H9 (cell line): ENCODE measurements around the gene SENP8. TPM values are rescaled to one million over a fixed set of nuclear protein-coding genes. Genes with fewer than 3 reads are reported as not detected.

ENCODE experiments used
- DNase-seq: peaks from one replicate; pipeline ENCODE4 v3.0.0-alpha.2; 2017
- H2AFZ ChIP-seq: one replicate; pipeline ENCODE4 v1.6.1; 2013; ENCODE audit warnings: mild to moderate bottlenecking, low read length, control low read depth, moderate library complexity
- H2AK5ac ChIP-seq: 2 replicates; pipeline ENCODE4 v1.6.1; 2013; ENCODE audit warnings: low read length, control low read depth, mixed read lengths; ENCODE audit not compliant: insufficient read length
- H2BK120ac ChIP-seq: one replicate; pipeline ENCODE4 v1.6.1; 2013; ENCODE audit warnings: low read depth, mild to moderate bottlenecking, low read length, control low read depth, inconsistent platforms; ENCODE audit not compliant: poor library complexity, severe bottlenecking
- H2BK12ac ChIP-seq: 2 replicates; pipeline ENCODE4 v1.6.1; 2013; ENCODE audit warnings: low read length, control low read depth, mixed read lengths, low read depth; ENCODE audit not compliant: insufficient read length
- H2BK15ac ChIP-seq: 2 replicates; pipeline ENCODE4 v1.6.1; 2013; ENCODE audit warnings: low read depth, low read length, control low read depth
- H2BK20ac ChIP-seq: one replicate; pipeline ENCODE4 v1.6.1; 2013; ENCODE audit warnings: low read depth, mild to moderate bottlenecking, low read length, control low read depth, inconsistent platforms; ENCODE audit not compliant: poor library complexity, severe bottlenecking
- H2BK5ac ChIP-seq: 2 replicates; pipeline ENCODE4 v1.6.1; 2013; ENCODE audit warnings: low read length, control low read depth, mixed read lengths; ENCODE audit not compliant: insufficient read length
- H3K14ac ChIP-seq: 2 replicates; pipeline ENCODE4 v1.6.1; 2013; ENCODE audit warnings: low read length, control low read depth; ENCODE audit not compliant: insufficient read depth
- H3K18ac ChIP-seq: 2 replicates; pipeline ENCODE4 v1.6.1; 2013; ENCODE audit warnings: low read depth, mild to moderate bottlenecking, mixed read lengths, low read length, control low read depth; ENCODE audit not compliant: insufficient read length
- H3K23ac ChIP-seq: 2 replicates; pipeline ENCODE4 v1.6.1; 2013; ENCODE audit warnings: low read length, control low read depth, mixed read lengths, low read depth; ENCODE audit not compliant: insufficient read length
- H3K23me2 ChIP-seq: 2 replicates; pipeline ENCODE4 v1.6.1; 2013; ENCODE audit warnings: low read depth, mild to moderate bottlenecking, mixed read lengths, low read length, control low read depth; ENCODE audit not compliant: insufficient read length, poor library complexity, severe bottlenecking
- H3K27ac ChIP-seq: 2 replicates; pipeline ENCODE4 v1.5.1; 2013; ENCODE audit warnings: low read length, control low read depth, mixed read lengths, low read depth; ENCODE audit not compliant: insufficient read length
- H3K27me3 ChIP-seq: 2 replicates; pipeline ENCODE4 v1.6.1; 2013; ENCODE audit warnings: low read length, control low read depth, inconsistent platforms; ENCODE audit not compliant: insufficient read depth
- H3K4ac ChIP-seq: 2 replicates; pipeline ENCODE4 v1.6.1; 2013; ENCODE audit warnings: low read depth, mild to moderate bottlenecking, control low read depth, inconsistent platforms, low read length, moderate library complexity
- H3K4me1 ChIP-seq: 2 replicates; pipeline ENCODE4 v1.6.1; 2013; ENCODE audit warnings: low read length, control low read depth, inconsistent platforms; ENCODE audit not compliant: insufficient read depth
- H3K4me2 ChIP-seq: 2 replicates; pipeline ENCODE4 v1.6.1; 2013; ENCODE audit warnings: low read length, control low read depth, mixed read lengths; ENCODE audit not compliant: insufficient read length, insufficient read depth
- H3K56ac ChIP-seq: 2 replicates; pipeline ENCODE4 v1.6.1; 2013; ENCODE audit warnings: low read depth, mild to moderate bottlenecking, mixed read lengths, low read length, control low read depth; ENCODE audit not compliant: insufficient read length
- H3K79me1 ChIP-seq: 2 replicates; pipeline ENCODE4 v1.6.1; 2013; ENCODE audit warnings: low read depth, mild to moderate bottlenecking, moderate library complexity, low read length, control low read depth, inconsistent platforms; ENCODE audit not compliant: insufficient read depth, poor library complexity, severe bottlenecking
- H3K79me2 ChIP-seq: 2 replicates; pipeline ENCODE4 v1.6.1; 2013; ENCODE audit warnings: low read length, control low read depth, inconsistent platforms; ENCODE audit not compliant: insufficient read depth
- H3K9ac ChIP-seq: 2 replicates; pipeline ENCODE4 v1.6.1; 2013; ENCODE audit warnings: low read length, control low read depth, mixed read lengths; ENCODE audit not compliant: insufficient read length; ENCODE audit errors: extremely low read depth
- H3K9me3 ChIP-seq: one replicate; pipeline ENCODE4 v1.6.1; 2013; ENCODE audit warnings: low read depth, low read length, inconsistent platforms; ENCODE audit not compliant: control insufficient read depth
- H3T11ph ChIP-seq: one replicate; pipeline ENCODE4 v1.6.1; 2013; ENCODE audit warnings: mild to moderate bottlenecking, low read length, control low read depth, inconsistent platforms
- H4K20me1 ChIP-seq: one replicate; pipeline ENCODE4 v1.6.1; 2013; ENCODE audit not compliant: control insufficient read depth, insufficient read length, insufficient read depth
- H4K5ac ChIP-seq: 2 replicates; pipeline ENCODE4 v1.6.1; 2013; ENCODE audit warnings: low read depth, mild to moderate bottlenecking, mixed read lengths, low read length, control low read depth; ENCODE audit not compliant: insufficient read length
- H4K8ac ChIP-seq: replicated peaks from 2 replicates; pipeline ENCODE4 v1.6.1; 2013; ENCODE audit warnings: low read length, control low read depth, mixed read lengths, low read depth; ENCODE audit not compliant: insufficient read length
- H4K91ac ChIP-seq: 2 replicates; pipeline ENCODE4 v1.6.1; 2013; ENCODE audit warnings: low read depth, mild to moderate bottlenecking, moderate library complexity, mixed read lengths, low read length, control low read depth; ENCODE audit not compliant: insufficient read length
- H3K27ac Mint-ChIP-seq, 3 experiments: 2 replicates in 2 of 3; 3 replicates in 1 of 3; pipeline ENCODE4 v1.8.0; 2020 to 2021; ENCODE audit warnings: mixed read lengths in 3 of 3, mild to moderate bottlenecking in 1 of 3, moderate library complexity in 1 of 3
- H3K27me3 Mint-ChIP-seq: 2 replicates; pipeline ENCODE4 v1.8.0; 2021; ENCODE audit warnings: low read depth, mild to moderate bottlenecking, moderate library complexity, mixed read lengths
- H3K36me3 Mint-ChIP-seq, 3 experiments: 2 replicates in 2 of 3; 3 replicates in 1 of 3; pipeline ENCODE4 v1.8.0; 2020 to 2021; ENCODE audit warnings: low read depth in 3 of 3, mixed read lengths in 3 of 3; ENCODE audit not compliant: insufficient read depth in 1 of 3
- H3K4me1 Mint-ChIP-seq, 2 experiments: 2 replicates each; pipeline ENCODE4 v1.8.0; 2020; ENCODE audit warnings: mixed read lengths in 2 of 2
- H3K4me3 Mint-ChIP-seq, 2 experiments: 2 replicates in 1 of 2; 3 replicates in 1 of 2; pipeline ENCODE4 v1.8.0; 2020 to 2021; ENCODE audit warnings: mild to moderate bottlenecking in 2 of 2, mixed read lengths in 2 of 2, moderate library complexity in 1 of 2
- H3K9me3 Mint-ChIP-seq, 2 experiments: 2 replicates in 1 of 2; 3 replicates in 1 of 2; pipeline ENCODE4 v1.8.0; 2020; ENCODE audit warnings: mild to moderate bottlenecking in 2 of 2, mixed read lengths in 2 of 2, moderate library complexity in 1 of 2
- CTCF ChIP-seq: fragments of 200-600 bp; sonication (generic); conservative IDR thresholded peaks from 3 replicates; pipeline ENCODE4 v1.8.0; 2021; ENCODE audit warnings: antibody characterized with exemption, mild to moderate bottlenecking
- WGBS: extraction: QIAGEN DNeasy Blood & Tissue Kit; methylation state at CpG from one replicate; pipeline ENCODE4 v1.1.7; 2013; ENCODE audit warnings: missing lambda C conversion rate, low lambda C conversion rate, mixed read lengths; ENCODE audit not compliant: insufficient read length; ENCODE audit errors: extremely low coverage; 5-methylcytosine and 5-hydroxymethylcytosine counted together
- total RNA-seq: library from RNA; stranded (reverse); gene quantifications from 2 replicates; pipeline ENCODE4 v1.2.1, GENCODE V29; 2021

SENP8 gene
- total RNA-seq, 1 experiment from 2014 or later, result 4.8 TPM

GRCh38 chr15:72135719-72136118, 17.5 kb downstream of the SENP8 start:
- Histone ChIP-seq H3K9ac (no peak overlapping the region), H3K79me2 (no peaks in the 10 kb centered on the region), H3K27ac (no peak overlapping the region), H3K23me2 (no peaks in the 10 kb centered on the region), H2BK15ac (no peak overlapping the region), H3K23ac (no peak overlapping the region), H2BK12ac (no peak overlapping the region), H3K56ac (no peak overlapping the region), H2BK5ac (no peak overlapping the region), H3K79me1 (no peaks in the 10 kb centered on the region), H4K20me1 (no peaks in the 10 kb centered on the region), H2BK20ac (no peak overlapping the region), H3K4ac (no peak overlapping the region), H3K4me1 (no peaks in the 10 kb centered on the region), H4K5ac (no peak overlapping the region), H2AK5ac (no peak overlapping the region), H3K27me3 (no peaks in the 10 kb centered on the region), H2BK120ac (no peak overlapping the region), H3K18ac (no peak overlapping the region), H4K8ac (no peak overlapping the region), H3K9me3 (no peaks in the 10 kb centered on the region), H3T11ph (no peak overlapping the region), H3K4me2 (no peak overlapping the region), H4K91ac (no peak overlapping the region), H3K14ac (no peak overlapping the region), H2AFZ (no peak overlapping the region)
- WGBS, result no CpG with 5 or more reads among the region's 2 CpGs
- H3K9me3 Mint-ChIP-seq, result no peaks in the 10 kb centered on the region
- no peaks in the 10 kb centered on the region for H3K27me3 Mint-ChIP-seq
- H3K27ac Mint-ChIP-seq, result no peak overlapping the region
- no peaks in the 10 kb centered on the region for H3K36me3 Mint-ChIP-seq
- DNase-seq, result no peak
- no peak overlapping the region for H3K4me3 Mint-ChIP-seq
- no peaks in the 10 kb centered on the region for H3K4me1 Mint-ChIP-seq
- no peak for TF ChIP-seq CTCF
